Panc1 (cell line): ENCODE results near the gene BTLA.

Experiments used
- POLR2AphosphoS5 ChIP-seq: IDR thresholded peaks from 2 replicates; pipeline ENCODE4 v1.6.1; 2012; ENCODE audit warnings: mild to moderate bottlenecking, low read depth, low read length, moderate library complexity
- REST ChIP-seq, 2 experiments: IDR thresholded peaks; 2 replicates each; pipeline ENCODE4 v1.6.1; 2011 to 2012; ENCODE audit warnings: low read depth in 2 of 2, control low read depth in 1 of 2, low read length in 1 of 2, mild to moderate bottlenecking in 1 of 2, moderate library complexity in 1 of 2; ENCODE audit not compliant: insufficient read depth in 1 of 2
- SIN3A ChIP-seq: IDR thresholded peaks from 2 replicates; pipeline ENCODE4 v1.6.1; 2012; ENCODE audit warnings: low read depth, mild to moderate bottlenecking, low read length, moderate library complexity, borderline replicate concordance; ENCODE audit not compliant: insufficient read depth
- TCF7L2 ChIP-seq: IDR thresholded peaks from 2 replicates; pipeline ENCODE4 v1.6.1; 2011; ENCODE audit warnings: mild to moderate bottlenecking, low read depth, low read length, inconsistent platforms
- TF ChIP-seq, protein P1 (sequence below): fragments of 450-650 bp; IDR thresholded peaks from 2 replicates; pipeline ENCODE4 v1.5.1; 2017; ENCODE audit warnings: mild to moderate bottlenecking

GRCh38 chr3:112504123-112504522, 4.9 kb upstream of the BTLA start:
- TF ChIP-seq REST (IDR thresholded peaks at IDR 0.05; ENCODE audit: insufficient read depth in 1 of 2, low read depth in 2 of 2, low read length in 1 of 2): no peak
- TF ChIP-seq, protein P1, sequence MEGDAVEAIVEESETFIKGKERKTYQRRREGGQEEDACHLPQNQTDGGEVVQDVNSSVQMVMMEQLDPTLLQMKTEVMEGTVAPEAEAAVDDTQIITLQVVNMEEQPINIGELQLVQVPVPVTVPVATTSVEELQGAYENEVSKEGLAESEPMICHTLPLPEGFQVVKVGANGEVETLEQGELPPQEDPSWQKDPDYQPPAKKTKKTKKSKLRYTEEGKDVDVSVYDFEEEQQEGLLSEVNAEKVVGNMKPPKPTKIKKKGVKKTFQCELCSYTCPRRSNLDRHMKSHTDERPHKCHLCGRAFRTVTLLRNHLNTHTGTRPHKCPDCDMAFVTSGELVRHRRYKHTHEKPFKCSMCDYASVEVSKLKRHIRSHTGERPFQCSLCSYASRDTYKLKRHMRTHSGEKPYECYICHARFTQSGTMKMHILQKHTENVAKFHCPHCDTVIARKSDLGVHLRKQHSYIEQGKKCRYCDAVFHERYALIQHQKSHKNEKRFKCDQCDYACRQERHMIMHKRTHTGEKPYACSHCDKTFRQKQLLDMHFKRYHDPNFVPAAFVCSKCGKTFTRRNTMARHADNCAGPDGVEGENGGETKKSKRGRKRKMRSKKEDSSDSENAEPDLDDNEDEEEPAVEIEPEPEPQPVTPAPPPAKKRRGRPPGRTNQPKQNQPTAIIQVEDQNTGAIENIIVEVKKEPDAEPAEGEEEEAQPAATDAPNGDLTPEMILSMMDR: no peak
- no peak for TF ChIP-seq POLR2AphosphoS5
- no peak for TF ChIP-seq SIN3A
- TF ChIP-seq TCF7L2: no peak
